Keratinocyte (primary cell): Measurements from ENCODE around the gene ZNF451.

Experiments used
- EZH2 ChIP-seq: IDR thresholded peaks from one replicate; pipeline ENCODE4 v1.6.1; 2012; ENCODE audit warnings: inconsistent platforms, mild to moderate bottlenecking, low read length, moderate library complexity
- TF ChIP-seq, protein P1 (sequence below), 3 experiments: IDR thresholded peaks in 1 of 3; conservative IDR thresholded peaks in 1 of 3; optimal IDR thresholded peaks in 1 of 3; 2 replicates in 2 of 3; 3 replicates in 1 of 3; pipeline versions ENCODE3 to v1.5.1; 2011; ENCODE audit warnings: low read length in 3 of 3, mild to moderate bottlenecking in 3 of 3, moderate library complexity in 2 of 3, control low read depth in 1 of 3, inconsistent platforms in 1 of 3; ENCODE audit not compliant: insufficient read depth in 2 of 3; ENCODE audit errors: extremely low read depth in 1 of 3

GRCh38 chr6:57209030-57209429 lies 119.0 kb downstream of the ZNF451 start:
- TF ChIP-seq, protein P1, sequence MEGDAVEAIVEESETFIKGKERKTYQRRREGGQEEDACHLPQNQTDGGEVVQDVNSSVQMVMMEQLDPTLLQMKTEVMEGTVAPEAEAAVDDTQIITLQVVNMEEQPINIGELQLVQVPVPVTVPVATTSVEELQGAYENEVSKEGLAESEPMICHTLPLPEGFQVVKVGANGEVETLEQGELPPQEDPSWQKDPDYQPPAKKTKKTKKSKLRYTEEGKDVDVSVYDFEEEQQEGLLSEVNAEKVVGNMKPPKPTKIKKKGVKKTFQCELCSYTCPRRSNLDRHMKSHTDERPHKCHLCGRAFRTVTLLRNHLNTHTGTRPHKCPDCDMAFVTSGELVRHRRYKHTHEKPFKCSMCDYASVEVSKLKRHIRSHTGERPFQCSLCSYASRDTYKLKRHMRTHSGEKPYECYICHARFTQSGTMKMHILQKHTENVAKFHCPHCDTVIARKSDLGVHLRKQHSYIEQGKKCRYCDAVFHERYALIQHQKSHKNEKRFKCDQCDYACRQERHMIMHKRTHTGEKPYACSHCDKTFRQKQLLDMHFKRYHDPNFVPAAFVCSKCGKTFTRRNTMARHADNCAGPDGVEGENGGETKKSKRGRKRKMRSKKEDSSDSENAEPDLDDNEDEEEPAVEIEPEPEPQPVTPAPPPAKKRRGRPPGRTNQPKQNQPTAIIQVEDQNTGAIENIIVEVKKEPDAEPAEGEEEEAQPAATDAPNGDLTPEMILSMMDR (optimal IDR thresholded peaks at IDR 0.05 in 1 of 3, IDR thresholded peaks at IDR 0.05 in 1 of 3, conservative IDR thresholded peaks at IDR 0.05 in 1 of 3; ENCODE audit: extremely low read depth in 1 of 3, insufficient read depth in 2 of 3, low read length in 3 of 3): no peak
- no peak for TF ChIP-seq EZH2
